CD4-positive, alpha-beta T cell treated with Interleukin-21 for 1 hour (primary cell): Measurements from ENCODE around the gene ANKRD13A.
A peak's percentile ranks its signal among the peaks of the same experiment; 100 is the strongest.

Experiments used
- DNase-seq: peaks from one replicate; pipeline ENCODE4 v3.0.0-alpha.2; 2020

The ANKRD13A gene

DNA sequence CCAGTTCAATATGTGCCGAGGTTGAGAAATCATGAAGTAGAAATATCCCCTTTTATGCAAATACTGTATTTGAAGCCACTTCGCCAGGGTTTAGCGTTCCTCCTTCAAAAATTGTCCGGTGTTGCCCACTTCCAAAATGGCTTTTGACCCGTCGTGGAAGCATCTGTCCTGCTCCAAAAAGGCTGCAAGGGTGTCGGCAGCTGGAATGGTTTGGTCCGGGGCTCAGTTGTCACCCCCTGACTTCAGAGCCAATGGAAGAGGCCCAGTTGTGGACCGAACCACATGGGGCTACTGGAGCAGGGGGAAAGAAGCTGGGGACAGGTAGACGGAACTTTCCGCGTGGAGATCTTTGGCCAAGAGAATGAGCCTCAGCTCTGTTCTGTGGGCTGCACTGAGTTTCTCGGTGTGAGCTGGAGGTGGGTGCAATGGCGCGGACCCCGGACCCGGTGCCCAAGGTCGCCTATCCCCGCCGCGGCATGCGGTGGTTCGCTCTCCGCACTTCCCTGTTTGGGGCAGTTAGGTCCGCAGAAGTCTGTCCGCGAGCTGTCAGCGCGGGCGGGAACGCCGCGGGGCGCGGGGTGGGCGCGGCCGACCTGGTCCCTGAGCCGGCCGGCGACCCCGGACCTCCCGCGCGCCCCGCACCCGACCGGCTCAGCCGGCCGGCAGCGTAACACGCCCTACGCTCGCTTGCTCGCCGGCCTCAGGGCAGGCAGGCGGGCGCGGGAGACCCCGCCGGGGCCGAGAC lies at the start of gene ANKRD13A:
Gene ANKRD13A, plus strand, starts transcription at position 527 of the 745 bp plus-strand sequence. CDS start 259 bp downstream, outside the sequence.
- peak; percentile 96 for DNase-seq

DNA sequence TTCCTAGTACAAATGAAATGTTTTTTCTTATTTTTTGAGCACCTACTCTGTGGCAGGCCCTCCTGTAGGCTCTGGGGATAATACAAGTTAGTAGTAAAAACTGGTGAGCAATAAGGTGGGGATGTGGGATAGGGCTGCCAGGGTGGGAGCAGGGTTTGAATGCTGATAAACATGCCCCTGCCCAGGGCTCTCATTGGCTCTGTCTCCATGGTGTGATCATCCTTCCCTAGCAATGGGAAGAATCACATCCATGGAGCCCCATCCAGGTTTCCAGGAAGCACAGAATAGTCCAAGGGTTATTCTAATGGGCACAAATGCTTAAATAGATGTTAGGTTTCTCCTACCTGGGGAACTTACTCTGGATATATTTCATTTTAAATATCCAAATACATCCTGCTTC lies 48.6 kb upstream of the ANKRD13A start:
- no peak for DNase-seq

GRCh38 chr12:109951136-109951535 lies 48.1 kb upstream of the ANKRD13A start:
- DNase-seq: no peak

DNA sequence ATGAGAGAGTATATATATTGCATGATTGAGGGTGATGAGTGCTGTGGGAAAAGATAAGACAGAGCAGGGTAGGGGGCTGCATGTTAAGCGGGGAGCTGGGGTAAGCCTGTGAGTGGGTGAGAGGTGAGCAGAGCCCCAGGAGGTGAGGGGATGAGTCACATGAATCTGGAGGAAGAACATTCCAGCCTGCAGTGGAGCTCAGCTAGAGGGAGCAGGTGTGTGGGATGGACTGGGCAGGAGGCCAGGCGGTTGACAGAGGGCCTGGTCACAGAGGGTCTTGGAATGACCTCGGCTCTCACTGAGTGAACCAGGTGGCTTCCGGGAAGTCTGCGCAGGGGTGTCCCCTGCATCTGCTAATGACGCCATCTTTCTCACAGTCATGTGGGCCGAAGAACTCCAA lies 47.5 kb upstream of the ANKRD13A start:
- DNase-seq: no peak

GRCh38 chr12:109952160-109952858 lies 46.9 kb upstream of the ANKRD13A start:
- no peak for DNase-seq

DNA sequence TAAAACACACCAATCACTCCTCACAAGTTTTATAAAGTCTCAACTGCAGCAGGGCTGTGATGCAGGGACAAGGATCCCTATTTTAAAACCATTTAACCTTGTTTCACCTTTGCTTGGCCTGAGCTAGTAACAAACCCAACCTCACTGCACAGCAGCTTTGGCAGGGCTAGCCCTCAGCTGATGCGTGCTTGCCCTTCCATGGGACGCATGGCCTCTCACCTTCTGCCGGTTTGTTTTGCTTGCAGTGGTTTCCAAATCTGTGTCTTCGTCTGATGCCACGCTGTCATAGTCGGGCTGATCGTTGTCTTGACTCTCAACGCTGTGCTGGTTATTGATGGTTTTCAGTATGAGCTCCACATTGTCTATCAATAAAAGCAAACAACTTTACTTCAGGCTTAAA lies 46.4 kb upstream of the ANKRD13A start:
- no peak for DNase-seq

DNA sequence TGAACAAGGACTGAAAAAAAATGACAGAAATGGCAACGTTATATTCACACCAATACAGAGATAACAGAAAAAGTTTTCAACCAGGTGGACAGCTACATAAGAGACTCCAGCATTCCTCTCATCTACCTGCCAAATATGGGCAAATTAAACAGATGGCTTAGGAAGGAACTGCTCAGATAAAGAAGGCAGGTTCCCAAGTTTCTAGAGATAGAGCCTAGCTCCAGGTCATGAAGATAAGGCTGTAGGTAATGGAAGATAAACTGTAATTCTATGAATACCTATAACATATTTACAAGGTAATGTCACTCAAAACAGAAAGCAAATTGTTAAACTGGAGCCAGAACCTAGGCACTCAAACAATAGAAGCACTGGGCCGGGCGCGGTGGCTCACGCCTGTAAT lies 45.6 kb upstream of the ANKRD13A start:
- no peak for DNase-seq

- no peak for DNase-seq
Observed at GRCh38 chr12:109958374-109958773, 40.9 kb upstream of the ANKRD13A start.

DNA sequence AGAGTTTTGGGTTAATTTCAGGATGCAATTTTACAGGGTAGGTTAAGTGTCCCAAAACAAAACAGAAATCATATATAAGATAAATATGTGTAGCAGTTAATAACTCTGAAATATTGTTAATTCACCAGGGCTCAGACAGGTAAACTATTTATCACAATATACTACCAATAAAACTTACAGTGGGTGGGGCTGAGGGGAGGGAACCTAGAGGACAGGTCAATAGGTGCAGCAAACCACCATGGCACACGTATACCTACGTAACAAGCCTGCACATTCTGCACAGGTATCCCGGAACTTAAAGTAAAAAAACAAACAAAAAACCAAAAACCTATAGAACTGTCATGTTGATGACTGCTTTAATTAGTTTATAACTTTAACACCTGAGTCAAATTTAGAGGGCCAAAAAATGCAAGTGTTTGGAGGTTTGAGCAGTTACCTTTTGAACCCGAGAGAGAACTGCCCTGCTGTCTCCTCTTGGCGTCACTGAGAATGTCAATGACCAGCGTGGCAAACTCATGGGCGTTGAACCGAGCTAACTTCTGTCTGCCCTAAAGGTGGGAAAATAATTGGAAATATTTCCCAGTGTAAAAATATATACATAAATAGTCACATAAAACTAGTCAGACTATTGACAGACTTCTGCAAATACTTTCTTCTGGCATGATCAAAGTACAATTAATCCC lies 39.7 kb upstream of the ANKRD13A start:
- no peak for DNase-seq

GRCh38 chr12:109961201-109961600 lies 38.0 kb upstream of the ANKRD13A start:
- no peak for DNase-seq

DNA sequence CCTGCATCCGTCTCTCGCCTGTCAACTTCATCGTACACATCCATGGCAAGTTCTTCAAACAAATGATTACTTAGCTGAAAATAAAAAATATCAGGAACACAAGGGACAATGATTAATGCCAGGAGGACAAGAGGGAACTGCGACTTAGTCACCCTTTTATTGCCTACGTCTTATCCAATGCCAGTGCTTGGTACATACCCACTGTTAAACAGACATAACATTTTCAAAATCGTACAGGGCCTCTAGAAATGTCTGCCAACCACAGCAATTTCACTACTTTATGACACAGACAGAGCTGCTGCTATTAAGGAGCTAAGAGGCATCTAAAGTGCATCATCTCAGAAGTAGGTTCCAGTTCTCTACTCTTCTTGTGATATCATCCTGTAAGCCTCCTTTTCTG lies 37.6 kb upstream of the ANKRD13A start:
- no peak for DNase-seq

DNA sequence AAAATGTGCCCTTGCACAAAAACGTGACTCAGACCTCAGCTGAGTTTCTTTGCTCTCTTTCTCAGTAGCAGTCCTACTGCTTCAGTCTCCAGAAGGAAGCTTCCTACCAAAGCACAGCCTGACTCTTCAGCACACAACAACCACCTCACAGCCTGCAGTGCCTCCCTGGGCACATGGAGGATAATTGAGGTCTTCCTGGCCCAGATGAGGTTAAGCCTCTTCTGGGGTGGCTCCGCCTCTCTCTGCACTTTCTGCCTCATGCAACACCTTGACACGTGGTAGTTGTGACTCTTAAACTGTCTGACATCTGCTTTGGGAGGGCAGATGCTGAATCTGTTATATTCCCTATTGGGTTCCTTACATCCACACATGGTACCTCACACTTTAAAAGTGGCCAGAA lies 36.8 kb upstream of the ANKRD13A start:
- no peak for DNase-seq

- no peak for DNase-seq
Observed at GRCh38 chr12:109963330-109963729, 35.9 kb upstream of the ANKRD13A start.

DNA sequence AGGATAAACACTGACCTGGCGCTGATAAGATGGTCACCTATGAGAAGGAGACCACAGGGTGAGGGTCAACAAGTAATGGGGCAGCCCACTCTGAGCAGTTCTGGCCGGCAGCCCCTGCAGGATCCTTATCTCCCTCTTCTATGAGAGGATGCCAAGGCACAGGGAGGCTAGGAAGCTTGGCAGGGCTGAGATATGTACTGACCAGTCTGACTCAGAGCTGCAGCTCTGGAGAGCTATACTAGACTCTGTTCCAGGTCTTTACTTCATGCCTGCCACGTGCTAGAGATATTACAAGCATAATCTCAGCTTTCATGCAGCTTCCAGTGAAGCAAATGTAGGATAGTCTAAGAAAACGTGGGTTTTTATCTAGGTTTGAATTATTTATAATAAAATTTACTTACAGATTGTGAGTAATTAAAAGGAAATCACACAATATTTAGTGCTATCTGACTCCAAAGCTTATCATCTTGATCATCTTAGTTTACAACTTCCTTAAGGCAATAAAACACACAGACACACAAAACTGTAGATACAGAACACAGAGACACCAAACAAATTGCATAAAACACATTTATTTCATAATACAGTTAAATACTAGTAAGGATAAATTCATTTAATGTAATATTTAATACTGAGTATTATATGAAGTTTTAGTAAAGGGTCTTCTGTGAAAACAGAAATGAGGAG lies 35.3 kb upstream of the ANKRD13A start:
- DNase-seq: no peak

DNA sequence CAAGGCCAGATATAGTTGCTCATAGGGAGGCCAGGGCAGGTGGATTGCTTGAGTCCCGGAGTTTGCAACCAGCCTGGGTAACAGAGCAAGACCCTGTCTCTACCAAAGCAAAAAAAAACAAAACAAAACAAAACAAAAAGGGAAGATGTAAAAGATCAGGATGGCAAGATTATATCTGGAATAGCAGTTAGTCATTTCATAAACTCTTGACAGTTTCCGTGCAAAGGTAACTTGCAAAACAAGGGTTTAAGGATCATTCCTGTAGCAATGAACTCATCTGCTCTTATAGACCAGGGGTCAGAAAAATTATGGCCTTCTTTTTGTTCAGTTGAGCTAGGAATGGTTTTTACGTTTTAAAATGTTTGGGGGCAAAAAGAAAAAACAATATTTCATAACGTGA lies 32.7 kb upstream of the ANKRD13A start:
- DNase-seq: no peak

DNA sequence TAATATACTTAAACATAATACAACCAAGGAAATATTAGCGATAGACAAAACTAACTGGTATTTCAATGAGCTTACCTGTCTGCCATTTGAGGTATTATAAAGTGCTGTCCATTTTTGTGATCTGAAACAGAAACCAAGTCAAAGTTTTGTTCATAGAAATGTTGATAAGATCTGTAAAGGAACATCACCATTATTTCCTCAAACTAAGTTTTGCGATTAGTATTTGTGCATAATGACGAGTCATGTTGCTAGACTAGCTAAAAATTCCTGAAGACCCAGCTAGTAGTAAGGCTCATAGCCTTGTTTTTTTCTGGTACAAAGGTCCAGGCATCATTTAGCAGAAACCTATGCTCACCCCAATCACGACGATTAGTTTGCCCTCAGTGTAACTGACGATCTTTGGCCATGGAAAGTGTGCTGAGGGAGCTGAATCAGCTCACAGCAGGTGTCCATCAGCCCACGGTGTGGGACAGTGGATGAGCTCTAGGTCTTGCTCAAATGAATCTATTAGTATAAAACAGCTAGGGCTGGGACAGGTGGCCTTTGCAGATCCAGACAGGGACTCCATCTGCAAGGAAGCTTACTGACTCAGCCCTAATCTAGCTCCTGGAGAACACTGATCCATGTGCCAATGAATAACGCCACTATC lies 31.7 kb upstream of the ANKRD13A start:
- DNase-seq: peak; percentile 30

DNA sequence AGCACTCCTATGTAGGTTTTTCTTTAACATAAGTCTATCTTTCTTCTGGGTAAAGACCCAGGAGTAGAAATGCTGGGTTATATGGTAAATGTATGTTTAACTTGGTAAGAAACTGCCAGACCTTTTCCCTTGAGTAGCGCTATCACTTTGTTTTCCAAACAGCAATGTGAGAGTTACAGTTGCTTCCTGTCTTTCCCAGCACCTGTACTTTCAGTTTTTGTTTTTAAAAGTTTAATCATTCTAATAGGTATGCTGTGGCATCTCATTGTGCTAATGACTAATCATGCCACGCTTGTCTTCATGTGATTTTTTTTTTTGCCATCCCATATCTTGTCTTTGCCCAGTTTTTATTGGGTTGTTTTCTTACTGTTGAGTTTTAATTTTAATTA lies 31.2 kb upstream of the ANKRD13A start:
- DNase-seq: peak; percentile 47

GRCh38 chr12:109968801-109969200 lies 30.4 kb upstream of the ANKRD13A start:
- no peak for DNase-seq

DNA sequence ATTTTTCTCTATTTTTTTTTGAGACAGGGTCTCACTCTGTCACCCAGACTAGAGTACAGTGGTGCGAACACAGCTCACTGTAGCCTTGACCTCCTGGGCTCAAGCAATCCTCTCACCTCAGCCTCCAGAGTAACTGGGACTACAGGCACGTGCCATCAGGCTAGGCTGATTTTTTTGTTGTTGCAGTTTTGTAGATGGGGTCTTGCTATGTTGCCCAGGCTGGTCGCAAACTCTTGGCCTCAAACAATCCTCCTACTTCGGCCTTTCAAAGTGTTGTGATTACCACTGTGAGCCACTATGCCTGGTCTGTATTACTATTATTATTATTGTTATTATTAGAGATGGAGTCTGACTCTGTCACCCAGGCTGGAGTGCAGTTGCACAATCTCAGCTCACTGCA lies 26.4 kb upstream of the ANKRD13A start:
- DNase-seq: no peak

DNA sequence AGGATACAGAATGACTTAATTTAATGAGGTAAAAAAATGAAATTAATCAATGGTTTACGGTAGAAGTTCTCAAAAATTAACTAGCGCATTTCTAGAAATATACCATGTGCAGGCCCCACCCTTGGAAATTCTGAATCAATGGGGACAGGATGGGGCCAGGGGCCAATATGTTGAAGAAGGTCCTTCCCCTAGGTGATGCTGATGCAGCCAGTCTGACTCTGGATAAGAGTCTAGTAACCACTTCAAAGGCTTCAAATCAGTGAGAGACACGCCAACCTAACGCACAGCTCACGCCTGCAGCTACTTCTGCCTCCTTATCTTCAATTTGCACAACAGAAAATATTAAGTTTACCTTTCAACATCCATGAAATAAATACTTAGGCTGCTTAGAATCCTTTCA lies 17.9 kb upstream of the ANKRD13A start:
- peak; percentile 62 for DNase-seq

DNA sequence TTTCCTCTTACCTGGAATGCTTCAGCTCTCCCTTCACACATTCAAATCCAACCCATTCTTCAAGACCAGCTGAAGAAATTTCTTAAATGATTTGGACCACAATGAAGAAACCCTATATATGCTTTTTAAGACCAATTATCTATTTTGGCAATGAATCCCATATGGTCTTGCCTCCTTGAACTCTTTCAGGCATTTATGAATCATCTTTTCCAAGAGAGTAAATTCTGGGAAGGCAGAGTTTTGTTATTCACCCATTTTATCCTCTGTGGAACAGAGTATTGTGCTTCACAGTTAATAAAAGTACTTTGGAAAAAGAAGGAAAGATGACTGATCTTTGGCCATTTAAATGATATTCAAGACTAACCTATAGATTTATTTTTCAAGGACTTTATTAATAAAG lies 17.0 kb upstream of the ANKRD13A start:
- no peak for DNase-seq

DNA sequence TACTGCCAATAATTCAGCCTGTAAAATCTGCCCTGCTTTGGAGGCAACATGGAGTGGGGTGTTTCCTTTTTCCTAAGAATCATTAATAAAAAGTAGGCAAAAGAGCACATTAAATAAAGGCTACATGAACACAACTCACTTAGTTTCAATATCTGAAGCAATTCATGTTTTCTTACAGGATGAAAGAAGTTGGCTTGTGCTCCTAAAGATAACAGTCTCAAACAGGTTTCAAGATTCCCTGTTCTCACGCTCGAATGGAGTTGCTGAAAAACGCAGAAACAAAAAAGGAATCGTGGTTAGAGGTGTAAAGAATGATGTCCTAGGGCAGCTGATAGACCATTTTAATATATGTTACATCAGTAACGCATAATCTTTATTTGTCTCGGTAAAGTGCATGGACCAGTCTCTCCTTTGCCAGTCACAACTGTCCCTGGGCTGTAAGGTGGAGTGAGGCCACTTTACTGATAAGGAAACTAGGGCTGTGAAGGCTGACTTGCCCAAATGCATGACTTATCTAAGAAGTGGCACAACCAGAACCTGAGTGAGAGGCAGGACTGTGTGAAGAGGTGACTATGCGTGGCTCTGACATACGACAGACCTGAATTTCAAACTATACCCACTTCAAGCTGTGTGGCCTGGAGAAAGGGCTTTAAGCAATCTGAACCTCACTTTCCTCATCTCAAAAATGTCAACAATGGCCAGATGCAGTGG lies 15.6 kb upstream of the ANKRD13A start:
- no peak for DNase-seq
